NCI-H82 treated with DMSO at 0.1 percent for 48 hours (cell line): ENCODE measurements around the gene SMPDL3B.
"Not testable (repeated sequence)": the region's sequence is repeated elsewhere in the genome, so short reads cannot be mapped to it uniquely, and the experiment has no call there.

Experiments used
- DNase-seq: peaks from one replicate; lab custom pipeline; 2025; ENCODE audit not compliant: unreplicated experiment; lab: John Stamatoyannopoulos, UW

Gene SMPDL3B

GRCh38 chr1:27970401-27970800, 35.6 kb downstream of the SMPDL3B start:
- DNase-seq = no peak

GRCh38 chr1:27971674-27972073, 36.9 kb downstream of the SMPDL3B start:
- no peak for DNase-seq

- no peak for DNase-seq
These were observed 37.3 kb downstream of the SMPDL3B start for GRCh38 chr1:27972141-27972540.

GRCh38 chr1:27973771-27974416, 39.1 kb downstream of the SMPDL3B start:
- no peak for DNase-seq

- DNase-seq = no peak
These were observed 39.6 kb downstream of the SMPDL3B start for GRCh38 chr1:27974417-27974781.

- peak; percentile 54 for DNase-seq
These were observed 44.5 kb downstream of the SMPDL3B start for GRCh38 chr1:27979151-27979858.

- no peak for DNase-seq
These were observed 45.0 kb downstream of the SMPDL3B start for GRCh38 chr1:27979859-27980201.

GRCh38 chr1:27980216-27980845, 45.5 kb downstream of the SMPDL3B start:
- no peak for DNase-seq

- no peak for DNase-seq
These were observed 46.3 kb downstream of the SMPDL3B start for GRCh38 chr1:27981145-27981544.

- no peak for DNase-seq
These were observed 56.2 kb downstream of the SMPDL3B start for GRCh38 chr1:27990920-27991537.

- DNase-seq = no peak
These were observed 57.5 kb downstream of the SMPDL3B start for GRCh38 chr1:27992276-27992675.

- no peak for DNase-seq
These were observed 58.4 kb downstream of the SMPDL3B start for GRCh38 chr1:27993241-27993640.

GRCh38 chr1:27994060-27994459, 59.3 kb downstream of the SMPDL3B start:
- DNase-seq = no peak

- DNase-seq = not testable (repeated sequence)
These were observed 59.7 kb downstream of the SMPDL3B start for GRCh38 chr1:27994526-27994925.

- no peak for DNase-seq
These were observed 64.3 kb downstream of the SMPDL3B start for GRCh38 chr1:27999055-27999454.

GRCh38 chr1:28002600-28002999, 67.8 kb downstream of the SMPDL3B start:
- DNase-seq = no peak

GRCh38 chr1:28003117-28003516, 68.3 kb downstream of the SMPDL3B start:
- not testable (repeated sequence) for DNase-seq
